PC-9 (cell line): ENCODE results near the gene CNTNAP5. TPM values are rescaled to one million over a fixed set of nuclear protein-coding genes. Genes with fewer than 3 reads are reported as not detected.

ENCODE experiments used
- BruUV-seq: library from RNA; stranded (reverse); fragments of 400-500 nt; replicated peaks from 2 replicates; lab custom pipeline; 2021; lab: Mats Ljungman, UMichigan
- CTCF ChIA-PET: fragments of 300-600 bp; sonication (Branson Sonifier 250); formaldehyde crosslinking; loops from one replicate; lab custom pipeline; 2022; ENCODE audit warnings: antibody characterized with exemption; lab: Charles Lee
- POLR2A ChIA-PET: fragments of 300-600 bp; sonication (Branson Sonifier 250); formaldehyde crosslinking; loops from one replicate; lab custom pipeline; 2022; ENCODE audit warnings: antibody characterized with exemption; ENCODE audit not compliant: unreplicated experiment; lab: Charles Lee
- DNase-seq, 2 experiments: peaks; one replicate each; pipeline versions ENCODE4 v3.0.0 to v3.0.0-alpha.2; 2015 to 2022; ENCODE audit warnings: mixed read lengths in 1 of 2
- H2AFZ ChIP-seq: fragments of 200-600 bp; sonication (generic); 2 replicates; pipeline ENCODE4 v1.8.1; 2017; ENCODE audit warnings: antibody characterized with exemption
- H3F3A ChIP-seq: fragments of 200-600 bp; sonication (generic); 2 replicates; pipeline ENCODE4 v1.8.1; 2017; ENCODE audit warnings: antibody characterized with exemption, mild to moderate bottlenecking, low read depth; ENCODE audit not compliant: insufficient read depth
- H3K27ac ChIP-seq: fragments of 200-600 bp; sonication (generic); 2 replicates; pipeline ENCODE4 v1.6.1; 2016; ENCODE audit warnings: mixed run types
- H3K27me3 ChIP-seq: fragments of 200-600 bp; sonication (generic); 2 replicates; pipeline ENCODE4 v1.6.1; 2016; ENCODE audit warnings: low read depth, mixed run types; ENCODE audit not compliant: insufficient read depth
- H3K36me3 ChIP-seq: fragments of 200-600 bp; sonication (generic); 2 replicates; pipeline ENCODE4 v1.6.1; 2016; ENCODE audit warnings: low read depth, mixed run types
- H3K4me1 ChIP-seq: fragments of 200-600 bp; sonication (generic); replicated peaks from 2 replicates; pipeline ENCODE4 v1.6.1; 2016; ENCODE audit warnings: mixed run types; ENCODE audit not compliant: insufficient read depth
- H3K4me2 ChIP-seq: fragments of 200-600 bp; sonication (generic); 2 replicates; pipeline ENCODE4 v1.6.1; 2017; ENCODE audit warnings: mixed run types
- H3K4me3 ChIP-seq: fragments of 200-600 bp; sonication (generic); 2 replicates; pipeline ENCODE4 v1.6.1; 2016; ENCODE audit warnings: mixed run types
- H3K79me2 ChIP-seq: fragments of 200-600 bp; sonication (generic); 2 replicates; pipeline ENCODE4 v1.6.1; 2017; ENCODE audit warnings: low read depth, mixed run types
- H3K9me2 ChIP-seq: fragments of 200-600 bp; sonication (generic); 2 replicates; pipeline ENCODE4 v1.8.1; 2017; ENCODE audit warnings: mild to moderate bottlenecking; ENCODE audit not compliant: insufficient read depth
- H3K9me3 ChIP-seq: fragments of 200-600 bp; sonication (generic); 2 replicates; pipeline ENCODE4 v1.8.1; 2016; ENCODE audit warnings: low read depth; ENCODE audit not compliant: insufficient read depth
- H4K20me1 ChIP-seq: fragments of 200-600 bp; sonication (generic); 2 replicates; pipeline ENCODE4 v1.8.1; 2017; ENCODE audit not compliant: insufficient read depth
- CTCF ChIP-seq: fragments of 200-600 bp; sonication (generic); conservative IDR thresholded peaks from 2 replicates; pipeline ENCODE4 v1.6.1; 2017; ENCODE audit warnings: mixed run types, antibody characterized with exemption, mild to moderate bottlenecking, moderate library complexity
- EZH2 ChIP-seq: fragments of 200-600 bp; sonication (generic); IDR thresholded peaks from 2 replicates; pipeline ENCODE4 v1.8.0; 2017; ENCODE audit warnings: antibody characterized with exemption, low read depth
- intact Hi-C: fragments of 100-400 bp; cut with micrococcal nuclease; formaldehyde crosslinking; loops from one replicate; pipeline ENCODE4 v1.10.0; 2022; ENCODE audit not compliant: unreplicated experiment
- total RNA-seq: library from RNA; stranded (reverse); gene quantifications from 2 replicates; pipeline ENCODE4 v1.2.3, GENCODE V29; 2021

CNTNAP5 gene
- total RNA-seq, 1 experiment from 2014 or later = not detected

DNA sequence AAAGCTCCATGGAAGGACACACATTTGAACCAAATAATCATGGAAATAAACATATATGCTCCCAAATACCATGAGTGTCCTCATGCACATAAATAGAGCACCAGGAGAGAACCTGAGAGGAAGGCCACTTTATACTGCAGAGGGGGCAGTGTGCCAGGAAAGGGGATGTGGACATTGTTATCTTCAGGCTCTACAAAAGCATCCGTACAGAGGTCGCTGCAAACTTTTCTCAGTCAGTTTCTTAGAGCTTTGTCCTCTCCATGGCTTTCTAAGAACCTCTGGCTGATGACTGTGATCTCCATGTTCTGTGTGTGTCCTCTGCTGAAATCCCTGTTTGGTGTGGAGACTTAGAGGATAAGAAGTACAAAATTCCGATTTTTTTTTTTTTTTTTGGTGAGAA lies 515.7 kb downstream of the CNTNAP5 start:
- POLR2A ChIA-PET = no interaction called here
- peaks cover 7% of the 10 kb centered on the region; the same call in 1 of the 2 replicates for H3K27me3 ChIP-seq
- intact Hi-C loops = no loop called here
- no peak overlapping the region for H3K4me3 ChIP-seq
- H3F3A ChIP-seq = no peaks in the 10 kb centered on the region
- no peak for DNase-seq
- no peak overlapping the region for H3K27ac ChIP-seq
- TF ChIP-seq EZH2 (no peak), CTCF (no peak)
- no peaks in the 10 kb centered on the region for H3K9me3 ChIP-seq
- H3K9me2 ChIP-seq = no peaks in the 10 kb centered on the region
- CTCF ChIA-PET = no interaction called here
- H3K4me2 ChIP-seq = no peak overlapping the region
- H3K36me3 ChIP-seq = no peaks in the 10 kb centered on the region
- no peaks in the 10 kb centered on the region for H3K79me2 ChIP-seq
- H2AFZ ChIP-seq = no peak overlapping the region
- H3K4me1 ChIP-seq = no peaks in the 10 kb centered on the region
- no peaks in the 10 kb centered on the region for H4K20me1 ChIP-seq
- no TSS peak for BruUV-seq

DNA sequence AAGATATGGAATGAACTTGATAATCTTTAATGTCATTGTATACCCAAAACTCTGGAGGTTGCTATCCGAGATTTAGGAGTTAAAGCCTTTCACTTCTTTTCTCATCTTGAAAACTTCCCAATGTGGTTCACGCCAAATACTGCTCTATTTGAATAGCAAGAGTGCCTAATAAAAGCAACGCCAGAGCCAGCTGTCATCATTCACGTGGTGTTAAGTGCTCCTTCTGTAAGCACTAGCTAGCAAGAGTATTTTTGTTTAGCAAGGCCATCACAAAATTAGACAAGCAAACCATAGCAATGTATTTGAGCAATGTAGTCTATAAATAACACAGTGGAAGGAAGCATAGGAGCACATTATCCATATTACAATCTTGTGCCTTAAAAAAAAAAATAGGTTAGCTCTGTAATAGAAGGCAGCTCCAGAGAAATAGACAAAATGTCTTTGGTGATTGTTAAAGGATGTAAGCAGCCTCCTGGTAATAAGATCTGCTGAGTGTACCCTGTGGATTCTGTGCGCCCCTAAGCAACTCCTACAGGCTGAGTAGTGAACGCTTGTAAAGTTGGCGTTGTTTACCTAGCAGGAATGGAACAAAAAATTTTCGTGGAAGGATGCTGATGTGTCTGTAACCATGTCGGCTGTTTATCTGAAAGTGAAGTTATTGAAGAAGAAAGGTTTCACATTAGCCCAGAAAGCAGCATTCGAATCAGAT lies 518.0 kb downstream of the CNTNAP5 start:
- no peak overlapping the region for H3K4me3 ChIP-seq
- H3K27me3 ChIP-seq = no peaks in the 10 kb centered on the region; the same call in 1 of the 2 replicates
- H3K36me3 ChIP-seq = no peaks in the 10 kb centered on the region
- H3F3A ChIP-seq = no peaks in the 10 kb centered on the region
- TF ChIP-seq EZH2 (no peak), CTCF (no peak)
- no peaks in the 10 kb centered on the region for H3K9me2 ChIP-seq
- intact Hi-C loops = no loop called here
- CTCF ChIA-PET = no interaction called here
- POLR2A ChIA-PET = no interaction called here
- no peaks in the 10 kb centered on the region for H4K20me1 ChIP-seq
- DNase-seq = no peak
- BruUV-seq = no TSS peak
- no peak overlapping the region for H3K27ac ChIP-seq
- H2AFZ ChIP-seq = no peak overlapping the region
- no peak overlapping the region for H3K4me2 ChIP-seq
- H3K79me2 ChIP-seq = no peaks in the 10 kb centered on the region
- H3K9me3 ChIP-seq = no peaks in the 10 kb centered on the region
- H3K4me1 ChIP-seq = no peaks in the 10 kb centered on the region

DNA sequence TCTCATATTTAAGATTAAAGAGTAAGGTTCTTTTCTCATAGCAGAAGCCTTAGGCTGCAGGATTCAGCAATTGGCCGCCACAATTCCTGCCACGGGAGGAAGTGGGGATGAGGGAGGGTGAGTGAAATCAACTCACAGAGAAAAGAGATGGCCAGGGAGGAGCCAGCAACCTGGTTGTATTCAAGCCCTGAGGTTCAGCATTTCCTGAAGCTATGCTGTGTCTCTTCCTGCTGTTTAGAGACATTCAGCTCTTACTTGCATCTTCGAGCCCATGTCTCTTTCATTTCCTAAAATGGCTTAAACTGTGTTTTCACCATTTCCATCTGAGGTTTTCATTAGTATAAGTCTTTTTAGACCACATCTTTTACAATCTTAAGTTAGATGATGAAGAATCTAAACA lies 522.6 kb downstream of the CNTNAP5 start:
- no peak overlapping the region for H2AFZ ChIP-seq
- intact Hi-C loops = no loop called here
- no peaks in the 10 kb centered on the region for H3K4me1 ChIP-seq
- no peaks in the 10 kb centered on the region for H3K36me3 ChIP-seq
- no peaks in the 10 kb centered on the region for H3K79me2 ChIP-seq
- no peaks in the 10 kb centered on the region for H3F3A ChIP-seq
- DNase-seq = no peak
- TF ChIP-seq CTCF (no peak), EZH2 (no peak)
- no peaks in the 10 kb centered on the region for H3K9me2 ChIP-seq
- BruUV-seq = no TSS peak
- no peaks in the 10 kb centered on the region for H4K20me1 ChIP-seq
- H3K9me3 ChIP-seq = no peaks in the 10 kb centered on the region
- H3K27me3 ChIP-seq = no peaks in the 10 kb centered on the region
- ChIA-PET POLR2A (no interaction called here), CTCF (no interaction called here)
- H3K4me2 ChIP-seq = no peak overlapping the region
- H3K4me3 ChIP-seq = no peak overlapping the region
- H3K27ac ChIP-seq = no peak overlapping the region
